Tibial nerve (tissue), 4 donors: ENCODE results near the gene RAB3A.

ENCODE experiments used
- EP300 ChIP-seq, 2 donors: sonication (generic); formaldehyde crosslinking; IDR thresholded peaks; one replicate each; pipeline ENCODE4 v1.6.1; 2017; ENCODE audit warnings: antibody characterized with exemption in 2 of 2, mild to moderate bottlenecking in 1 of 2
- POLR2A ChIP-seq, 2 donors: fragments of 450-650 bp; IDR thresholded peaks; one replicate each; pipeline ENCODE4 v1.6.1; 2017; ENCODE audit warnings: antibody characterized with exemption in 2 of 2, mild to moderate bottlenecking in 2 of 2, moderate library complexity in 2 of 2
- TF ChIP-seq, protein P1 (sequence below), 5 experiments: fragments of 200-600 bp in 3 of 5; fragments of 450-650 bp in 2 of 5; sonication (generic) in 3 of 5; IDR thresholded peaks; one replicate each; pipeline ENCODE4 v1.5.1; 2016 to 2019; ENCODE audit warnings: antibody characterized with exemption in 5 of 5, mild to moderate bottlenecking in 3 of 5, moderate library complexity in 2 of 5

DNA sequence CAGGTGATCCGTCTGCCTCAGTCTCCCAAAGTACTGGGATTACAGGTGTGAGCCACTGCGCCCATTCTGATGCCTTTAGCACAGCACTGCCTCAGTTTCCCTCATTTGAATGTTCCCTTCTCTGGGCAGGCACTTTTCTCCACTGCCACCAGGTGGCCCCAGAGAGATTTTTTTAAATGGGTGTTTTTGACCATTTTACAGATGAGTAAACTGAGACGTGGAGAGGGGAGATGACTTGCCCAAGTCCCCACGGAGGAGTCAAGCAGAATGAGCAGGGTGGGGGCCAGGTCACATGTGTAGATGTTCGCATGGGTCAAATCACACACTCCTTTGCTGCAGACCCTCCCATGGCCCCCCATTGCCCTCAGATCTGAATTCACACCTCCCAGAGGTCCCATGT lies 25.6 kb upstream of the RAB3A start:
- TF ChIP-seq, protein P1, sequence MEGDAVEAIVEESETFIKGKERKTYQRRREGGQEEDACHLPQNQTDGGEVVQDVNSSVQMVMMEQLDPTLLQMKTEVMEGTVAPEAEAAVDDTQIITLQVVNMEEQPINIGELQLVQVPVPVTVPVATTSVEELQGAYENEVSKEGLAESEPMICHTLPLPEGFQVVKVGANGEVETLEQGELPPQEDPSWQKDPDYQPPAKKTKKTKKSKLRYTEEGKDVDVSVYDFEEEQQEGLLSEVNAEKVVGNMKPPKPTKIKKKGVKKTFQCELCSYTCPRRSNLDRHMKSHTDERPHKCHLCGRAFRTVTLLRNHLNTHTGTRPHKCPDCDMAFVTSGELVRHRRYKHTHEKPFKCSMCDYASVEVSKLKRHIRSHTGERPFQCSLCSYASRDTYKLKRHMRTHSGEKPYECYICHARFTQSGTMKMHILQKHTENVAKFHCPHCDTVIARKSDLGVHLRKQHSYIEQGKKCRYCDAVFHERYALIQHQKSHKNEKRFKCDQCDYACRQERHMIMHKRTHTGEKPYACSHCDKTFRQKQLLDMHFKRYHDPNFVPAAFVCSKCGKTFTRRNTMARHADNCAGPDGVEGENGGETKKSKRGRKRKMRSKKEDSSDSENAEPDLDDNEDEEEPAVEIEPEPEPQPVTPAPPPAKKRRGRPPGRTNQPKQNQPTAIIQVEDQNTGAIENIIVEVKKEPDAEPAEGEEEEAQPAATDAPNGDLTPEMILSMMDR (IDR thresholded peaks at IDR 0.05): peak in 4 of 5 experiments; percentile 8 to 20 (median 11)
- TF ChIP-seq POLR2A (IDR thresholded peaks at IDR 0.05) (no peak), EP300 (IDR thresholded peaks at IDR 0.05) (no peak)
